Liver (tissue), 9 donors: ENCODE measurements around the gene GLOD5. TPM values are rescaled to one million over a fixed set of nuclear protein-coding genes. Genes with fewer than 3 reads are reported as not detected.

ENCODE experiments used
- DNase-seq: peaks from one replicate; pipeline ENCODE4 v3.0.0-alpha.2; 2017; ENCODE audit warnings: low spot score
- H3K27ac ChIP-seq, 2 donors: one replicate each; pipeline ENCODE4 v1.7.0; 2013; ENCODE audit warnings: inconsistent platforms in 2 of 2, low read length in 2 of 2, control low read depth in 1 of 2, low read depth in 1 of 2, mild to moderate bottlenecking in 1 of 2
- H3K27me3 ChIP-seq, 4 donors: one replicate each; pipeline versions ENCODE4 v1.6.1 to v1.7.0; 2013; ENCODE audit warnings: low read length in 3 of 4, inconsistent platforms in 1 of 4, mild to moderate bottlenecking in 1 of 4, moderate library complexity in 1 of 4; ENCODE audit not compliant: control insufficient read depth in 4 of 4, insufficient read depth in 4 of 4
- H3K36me3 ChIP-seq, 4 donors: one replicate each; pipeline versions ENCODE4 v1.6.1 to v1.7.0; 2013; ENCODE audit warnings: low read length in 3 of 4, mild to moderate bottlenecking in 3 of 4, low read depth in 1 of 4, moderate library complexity in 1 of 4; ENCODE audit not compliant: control insufficient read depth in 4 of 4, insufficient read depth in 3 of 4
- H3K4me1 ChIP-seq, 4 donors: one replicate each; pipeline versions ENCODE4 v1.6.1 to v1.7.0; 2013; ENCODE audit warnings: low read length in 3 of 4, mild to moderate bottlenecking in 3 of 4, moderate library complexity in 1 of 4; ENCODE audit not compliant: control insufficient read depth in 4 of 4, insufficient read depth in 4 of 4
- H3K4me3 ChIP-seq, 3 donors: one replicate each; pipeline versions ENCODE4 v1.6.1 to v1.7.0; 2013; ENCODE audit warnings: low read length in 3 of 3, control low read depth in 1 of 3, low read depth in 1 of 3, mild to moderate bottlenecking in 1 of 3
- H3K9ac ChIP-seq, 2 donors: one replicate each; pipeline ENCODE4 v1.7.0; 2013; ENCODE audit warnings: low read length in 2 of 2, mild to moderate bottlenecking in 2 of 2, moderate library complexity in 2 of 2, control low read depth in 1 of 2, low read depth in 1 of 2
- H3K9me3 ChIP-seq, 4 donors: one replicate each; pipeline versions ENCODE4 v1.6.1 to v1.7.0; 2013; ENCODE audit warnings: low read length in 3 of 4; ENCODE audit not compliant: control insufficient read depth in 4 of 4
- EGR1 ChIP-seq, 2 donors: IDR thresholded peaks; 2 replicates each; pipeline ENCODE4 v1.6.1; 2016 to 2018; ENCODE audit warnings: antibody characterized with exemption in 2 of 2, low read depth in 2 of 2
- FOXA1 ChIP-seq: IDR thresholded peaks from 2 replicates; pipeline ENCODE4 v1.6.1; 2016; ENCODE audit warnings: antibody characterized with exemption
- FOXA2 ChIP-seq: IDR thresholded peaks from 2 replicates; pipeline ENCODE4 v1.6.1; 2016; ENCODE audit warnings: antibody characterized with exemption
- GABPA ChIP-seq, 2 donors: IDR thresholded peaks in 1 of 2; conservative IDR thresholded peaks in 1 of 2; 2 replicates each; pipeline ENCODE4 v1.6.1; 2016; ENCODE audit warnings: antibody characterized with exemption in 2 of 2, mild to moderate bottlenecking in 1 of 2, moderate library complexity in 1 of 2
- HNF4A ChIP-seq, 2 donors: conservative IDR thresholded peaks; 2 replicates each; pipeline ENCODE4 v1.6.1; 2016; ENCODE audit warnings: antibody characterized with exemption in 2 of 2, mild to moderate bottlenecking in 2 of 2
- HNF4G ChIP-seq: IDR thresholded peaks from 2 replicates; pipeline ENCODE4 v1.6.1; 2016; ENCODE audit warnings: antibody characterized with exemption
- JUND ChIP-seq, 2 donors: IDR thresholded peaks; 2 replicates each; pipeline ENCODE4 v1.6.1; 2016; ENCODE audit warnings: antibody characterized with exemption in 2 of 2
- NR2F2 ChIP-seq: IDR thresholded peaks from 2 replicates; pipeline ENCODE4 v1.6.1; 2016; ENCODE audit warnings: antibody characterized with exemption
- RAD21 ChIP-seq, 2 donors: IDR thresholded peaks; 2 replicates each; pipeline ENCODE4 v1.6.1; 2016; ENCODE audit warnings: antibody characterized with exemption in 2 of 2, mild to moderate bottlenecking in 2 of 2
- RXRA ChIP-seq, 2 donors: IDR thresholded peaks; 2 replicates each; pipeline ENCODE4 v1.6.1; 2017 to 2018; ENCODE audit warnings: antibody characterized with exemption in 2 of 2, mild to moderate bottlenecking in 1 of 2
- TAF1 ChIP-seq: conservative IDR thresholded peaks from 2 replicates; pipeline ENCODE4 v1.6.1; 2016; ENCODE audit warnings: antibody characterized with exemption, mild to moderate bottlenecking
- YY1 ChIP-seq: IDR thresholded peaks from 2 replicates; pipeline ENCODE4 v1.6.1; 2016; ENCODE audit warnings: antibody characterized with exemption, mild to moderate bottlenecking
- WGBS: extraction: QIAGEN DNeasy Blood & Tissue Kit; methylation state at CpG from one replicate; pipeline ENCODE4 v1.1.7; 2013; 5-methylcytosine and 5-hydroxymethylcytosine counted together
- polyA plus RNA-seq, 2 donors: library from polyadenylated mRNA; stranded (reverse) in 1 of 2; unstranded in 1 of 2; fragments of 200-250 nt in 1 of 2; fragments of >200 nt in 1 of 2; fragmentation: Nextera tagmentation in 1 of 2; extraction: Ambion mirVana in 1 of 2; gene quantifications; one replicate each; pipeline versions ENCODE4 v1.2.1 to v1.2.3, GENCODE V29; 2013 to 2015
- total RNA-seq, 2 donors: library from RNA; depleted of rRNA; stranded (reverse); fragments of >200 nt; gene quantifications; one replicate each; pipeline ENCODE4 v1.2.3, GENCODE V29; 2014
- TF ChIP-seq, protein P1 (sequence below): IDR thresholded peaks from 2 replicates; pipeline ENCODE4 v1.6.1; 2016; ENCODE audit warnings: antibody characterized with exemption
- TF ChIP-seq, protein P2 (sequence below): IDR thresholded peaks from 2 replicates; pipeline ENCODE4 v1.6.1; 2016; ENCODE audit warnings: antibody characterized with exemption
- TF ChIP-seq, protein P3 (sequence below): IDR thresholded peaks from 2 replicates; pipeline ENCODE4 v1.6.1; 2016; ENCODE audit warnings: antibody characterized with exemption
- TF ChIP-seq, protein P4 (sequence below): IDR thresholded peaks from 2 replicates; pipeline ENCODE4 v1.6.1; 2016; ENCODE audit warnings: antibody characterized with exemption, mild to moderate bottlenecking
- TF ChIP-seq, protein P5 (sequence below): fragments of 150-350 bp; IDR thresholded peaks from 2 replicates; pipeline ENCODE4 v1.5.1; 2017; ENCODE audit warnings: improper control_type of control experiment, low read depth, low read length; ENCODE audit not compliant: missing input control
- donor health status: healthy.
- donor health status: healthy.
- donor health status: healthy.
- donor health status: healthy.
- donor health status: healthy.

Gene GLOD5
- total and polyA plus RNA-seq, 4 donors, result 0.67 to 3.4 (median 2.1) TPM; not detected in 1

- Histone ChIP-seq H3K4me3 (peak overlapping the region in 1 of 3 donors; percentile 49), H3K36me3 (no peaks in the 10 kb centered on the region), H3K9ac (no peak overlapping the region), H3K9me3 (no peaks in the 10 kb centered on the region), H3K4me1 (peaks cover 3 to 15% (median 7%) of the 10 kb centered on the region in 4 donors), H3K27me3 (peaks cover 0 to 2% (median 0%) of the 10 kb centered on the region in 4 donors), H3K27ac (no peak overlapping the region)
- DNase-seq, result no peak
- WGBS, result 85% methylated on average over 1 of the region's 1 CpG
- no peak for TF ChIP-seq EGR1 (IDR thresholded peaks at IDR 0.05; ENCODE audit: low read depth in 2 of 2)
- TF ChIP-seq, protein P1, sequence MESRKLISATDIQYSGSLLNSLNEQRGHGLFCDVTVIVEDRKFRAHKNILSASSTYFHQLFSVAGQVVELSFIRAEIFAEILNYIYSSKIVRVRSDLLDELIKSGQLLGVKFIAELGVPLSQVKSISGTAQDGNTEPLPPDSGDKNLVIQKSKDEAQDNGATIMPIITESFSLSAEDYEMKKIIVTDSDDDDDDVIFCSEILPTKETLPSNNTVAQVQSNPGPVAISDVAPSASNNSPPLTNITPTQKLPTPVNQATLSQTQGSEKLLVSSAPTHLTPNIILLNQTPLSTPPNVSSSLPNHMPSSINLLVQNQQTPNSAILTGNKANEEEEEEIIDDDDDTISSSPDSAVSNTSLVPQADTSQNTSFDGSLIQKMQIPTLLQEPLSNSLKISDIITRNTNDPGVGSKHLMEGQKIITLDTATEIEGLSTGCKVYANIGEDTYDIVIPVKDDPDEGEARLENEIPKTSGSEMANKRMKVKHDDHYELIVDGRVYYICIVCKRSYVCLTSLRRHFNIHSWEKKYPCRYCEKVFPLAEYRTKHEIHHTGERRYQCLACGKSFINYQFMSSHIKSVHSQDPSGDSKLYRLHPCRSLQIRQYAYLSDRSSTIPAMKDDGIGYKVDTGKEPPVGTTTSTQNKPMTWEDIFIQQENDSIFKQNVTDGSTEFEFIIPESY, result no peak
- TF ChIP-seq HNF4G, result no peak
- TF ChIP-seq TAF1, result no peak
- TF ChIP-seq YY1, result no peak
- TF ChIP-seq NR2F2, result no peak
- no peak for TF ChIP-seq GABPA (IDR thresholded peaks at IDR 0.05 in 1 of 2, conservative IDR thresholded peaks at IDR 0.05 in 1 of 2)
- no peak for TF ChIP-seq HNF4A (conservative IDR thresholded peaks at IDR 0.05)
- TF ChIP-seq, protein P2, sequence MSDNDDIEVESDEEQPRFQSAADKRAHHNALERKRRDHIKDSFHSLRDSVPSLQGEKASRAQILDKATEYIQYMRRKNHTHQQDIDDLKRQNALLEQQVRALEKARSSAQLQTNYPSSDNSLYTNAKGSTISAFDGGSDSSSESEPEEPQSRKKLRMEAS, result no peak
- no peak for TF ChIP-seq FOXA1
- no peak for TF ChIP-seq RXRA (IDR thresholded peaks at IDR 0.05)
- TF ChIP-seq RAD21 (IDR thresholded peaks at IDR 0.05), result no peak
- TF ChIP-seq, protein P3, sequence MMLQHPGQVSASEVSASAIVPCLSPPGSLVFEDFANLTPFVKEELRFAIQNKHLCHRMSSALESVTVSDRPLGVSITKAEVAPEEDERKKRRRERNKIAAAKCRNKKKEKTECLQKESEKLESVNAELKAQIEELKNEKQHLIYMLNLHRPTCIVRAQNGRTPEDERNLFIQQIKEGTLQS, result no peak
- TF ChIP-seq FOXA2, result no peak
- TF ChIP-seq, protein P4, sequence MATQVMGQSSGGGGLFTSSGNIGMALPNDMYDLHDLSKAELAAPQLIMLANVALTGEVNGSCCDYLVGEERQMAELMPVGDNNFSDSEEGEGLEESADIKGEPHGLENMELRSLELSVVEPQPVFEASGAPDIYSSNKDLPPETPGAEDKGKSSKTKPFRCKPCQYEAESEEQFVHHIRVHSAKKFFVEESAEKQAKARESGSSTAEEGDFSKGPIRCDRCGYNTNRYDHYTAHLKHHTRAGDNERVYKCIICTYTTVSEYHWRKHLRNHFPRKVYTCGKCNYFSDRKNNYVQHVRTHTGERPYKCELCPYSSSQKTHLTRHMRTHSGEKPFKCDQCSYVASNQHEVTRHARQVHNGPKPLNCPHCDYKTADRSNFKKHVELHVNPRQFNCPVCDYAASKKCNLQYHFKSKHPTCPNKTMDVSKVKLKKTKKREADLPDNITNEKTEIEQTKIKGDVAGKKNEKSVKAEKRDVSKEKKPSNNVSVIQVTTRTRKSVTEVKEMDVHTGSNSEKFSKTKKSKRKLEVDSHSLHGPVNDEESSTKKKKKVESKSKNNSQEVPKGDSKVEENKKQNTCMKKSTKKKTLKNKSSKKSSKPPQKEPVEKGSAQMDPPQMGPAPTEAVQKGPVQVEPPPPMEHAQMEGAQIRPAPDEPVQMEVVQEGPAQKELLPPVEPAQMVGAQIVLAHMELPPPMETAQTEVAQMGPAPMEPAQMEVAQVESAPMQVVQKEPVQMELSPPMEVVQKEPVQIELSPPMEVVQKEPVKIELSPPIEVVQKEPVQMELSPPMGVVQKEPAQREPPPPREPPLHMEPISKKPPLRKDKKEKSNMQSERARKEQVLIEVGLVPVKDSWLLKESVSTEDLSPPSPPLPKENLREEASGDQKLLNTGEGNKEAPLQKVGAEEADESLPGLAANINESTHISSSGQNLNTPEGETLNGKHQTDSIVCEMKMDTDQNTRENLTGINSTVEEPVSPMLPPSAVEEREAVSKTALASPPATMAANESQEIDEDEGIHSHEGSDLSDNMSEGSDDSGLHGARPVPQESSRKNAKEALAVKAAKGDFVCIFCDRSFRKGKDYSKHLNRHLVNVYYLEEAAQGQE, result no peak
- no peak for TF ChIP-seq JUND (IDR thresholded peaks at IDR 0.05)
- TF ChIP-seq, protein P5, sequence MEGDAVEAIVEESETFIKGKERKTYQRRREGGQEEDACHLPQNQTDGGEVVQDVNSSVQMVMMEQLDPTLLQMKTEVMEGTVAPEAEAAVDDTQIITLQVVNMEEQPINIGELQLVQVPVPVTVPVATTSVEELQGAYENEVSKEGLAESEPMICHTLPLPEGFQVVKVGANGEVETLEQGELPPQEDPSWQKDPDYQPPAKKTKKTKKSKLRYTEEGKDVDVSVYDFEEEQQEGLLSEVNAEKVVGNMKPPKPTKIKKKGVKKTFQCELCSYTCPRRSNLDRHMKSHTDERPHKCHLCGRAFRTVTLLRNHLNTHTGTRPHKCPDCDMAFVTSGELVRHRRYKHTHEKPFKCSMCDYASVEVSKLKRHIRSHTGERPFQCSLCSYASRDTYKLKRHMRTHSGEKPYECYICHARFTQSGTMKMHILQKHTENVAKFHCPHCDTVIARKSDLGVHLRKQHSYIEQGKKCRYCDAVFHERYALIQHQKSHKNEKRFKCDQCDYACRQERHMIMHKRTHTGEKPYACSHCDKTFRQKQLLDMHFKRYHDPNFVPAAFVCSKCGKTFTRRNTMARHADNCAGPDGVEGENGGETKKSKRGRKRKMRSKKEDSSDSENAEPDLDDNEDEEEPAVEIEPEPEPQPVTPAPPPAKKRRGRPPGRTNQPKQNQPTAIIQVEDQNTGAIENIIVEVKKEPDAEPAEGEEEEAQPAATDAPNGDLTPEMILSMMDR, result no peak
These were observed 25.2 kb upstream of the GLOD5 start for GRCh38 chrX:48736303-48736702.

DNA sequence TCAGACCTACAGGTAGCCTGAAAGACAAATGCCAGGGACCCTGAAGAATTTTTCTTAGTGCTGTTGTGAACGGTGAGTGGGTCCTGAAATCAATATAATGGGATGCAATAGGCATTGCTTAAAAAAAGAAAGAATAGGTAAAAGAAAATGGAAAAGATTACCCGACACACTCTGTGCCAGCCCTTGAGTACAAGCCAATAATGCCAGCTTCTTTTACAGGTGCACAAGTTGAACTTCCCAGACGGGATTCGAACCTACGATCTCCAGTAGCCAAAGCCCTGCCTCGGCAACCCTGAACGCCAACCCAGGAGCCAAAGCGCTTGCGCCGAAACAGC is 24.7 kb upstream of the GLOD5 start:
- peak overlapping the region in 2 of 3 donors; percentile 24 to 49 for H3K4me3 ChIP-seq
- no peak for DNase-seq
- H3K27me3 ChIP-seq, result peaks cover 0 to 2% (median 0%) of the 10 kb centered on the region in 4 donors
- TF ChIP-seq JUND (IDR thresholded peaks at IDR 0.05) (peak in 1 of 2 donors; percentile 15), HNF4A (conservative IDR thresholded peaks at IDR 0.05) (no peak)
- H3K36me3 ChIP-seq, result no peaks in the 10 kb centered on the region
- H3K27ac ChIP-seq, result peak overlapping the region; percentile 7 to 91
- H3K9me3 ChIP-seq, result peaks cover 0 to under 1% (median 0%) of the 10 kb centered on the region in 4 donors
- H3K4me1 ChIP-seq, result peaks cover 3 to 15% (median 7%) of the 10 kb centered on the region in 4 donors
- peak overlapping the region in 1 of 2 donors; percentile 76 for H3K9ac ChIP-seq
- 7% methylated on average over 10 of the region's 10 CpGs for WGBS
